HG03354 (cell line): ENCODE measurements around the gene INAFM2.
A peak's percentile ranks its signal among the peaks of the same experiment; 100 is the strongest.

Experiments
- ATAC-seq: cut with Tn5 transposase; IDR thresholded peaks from one replicate; pipeline ENCODE4 v1.9.1; 2021; ENCODE audit warnings: mild to moderate bottlenecking; ENCODE audit not compliant: unreplicated experiment, poor library complexity, severe bottlenecking

Gene INAFM2

DNA sequence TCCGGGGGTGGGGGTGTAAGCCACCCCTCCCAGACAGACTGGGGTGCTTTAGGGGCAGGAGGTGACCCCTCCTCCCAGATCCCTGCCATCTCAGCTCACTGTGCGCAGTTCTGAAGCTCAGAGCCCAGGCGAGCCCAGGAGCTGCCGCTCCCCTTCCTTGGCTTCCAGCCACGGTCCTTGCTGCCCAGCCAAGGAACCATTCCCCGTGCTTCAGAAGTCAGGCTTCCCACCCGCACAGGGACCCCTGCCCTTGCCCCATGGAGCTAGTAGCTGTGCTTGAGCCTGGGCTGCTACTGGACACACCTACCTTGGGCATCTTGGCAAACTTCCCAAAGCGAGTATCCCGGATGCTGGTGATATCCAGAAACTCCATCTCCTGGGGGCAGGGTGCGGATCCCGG, 20.5 kb upstream of the INAFM2 start:
- no peak for ATAC-seq

GRCh38 chr15:40303576-40303975, 19.9 kb upstream of the INAFM2 start:
- no peak for ATAC-seq

DNA sequence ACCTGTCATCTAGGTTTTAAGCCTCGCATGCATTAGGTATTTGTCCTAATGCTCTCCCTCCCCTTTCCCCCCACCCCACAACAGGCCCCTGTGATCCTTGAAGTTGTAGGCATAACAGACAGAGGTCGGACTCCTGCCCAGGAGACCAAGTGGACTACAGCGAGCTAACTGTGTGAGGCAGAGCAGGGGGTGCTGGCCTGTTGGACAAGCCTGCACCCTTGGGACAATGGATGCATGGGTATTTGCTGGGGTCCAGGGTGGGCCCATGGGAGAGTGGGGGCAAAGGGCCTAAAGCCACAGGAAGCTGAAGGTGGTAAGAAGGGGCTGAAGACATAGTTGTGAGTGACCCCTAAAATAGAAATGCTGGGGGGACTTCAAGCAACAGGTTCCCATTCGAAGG, 18.2 kb upstream of the INAFM2 start:
- no peak for ATAC-seq

GRCh38 chr15:40306371-40306770, 17.1 kb upstream of the INAFM2 start:
- ATAC-seq, result no peak

GRCh38 chr15:40306908-40307307, 16.6 kb upstream of the INAFM2 start:
- no peak for ATAC-seq

DNA sequence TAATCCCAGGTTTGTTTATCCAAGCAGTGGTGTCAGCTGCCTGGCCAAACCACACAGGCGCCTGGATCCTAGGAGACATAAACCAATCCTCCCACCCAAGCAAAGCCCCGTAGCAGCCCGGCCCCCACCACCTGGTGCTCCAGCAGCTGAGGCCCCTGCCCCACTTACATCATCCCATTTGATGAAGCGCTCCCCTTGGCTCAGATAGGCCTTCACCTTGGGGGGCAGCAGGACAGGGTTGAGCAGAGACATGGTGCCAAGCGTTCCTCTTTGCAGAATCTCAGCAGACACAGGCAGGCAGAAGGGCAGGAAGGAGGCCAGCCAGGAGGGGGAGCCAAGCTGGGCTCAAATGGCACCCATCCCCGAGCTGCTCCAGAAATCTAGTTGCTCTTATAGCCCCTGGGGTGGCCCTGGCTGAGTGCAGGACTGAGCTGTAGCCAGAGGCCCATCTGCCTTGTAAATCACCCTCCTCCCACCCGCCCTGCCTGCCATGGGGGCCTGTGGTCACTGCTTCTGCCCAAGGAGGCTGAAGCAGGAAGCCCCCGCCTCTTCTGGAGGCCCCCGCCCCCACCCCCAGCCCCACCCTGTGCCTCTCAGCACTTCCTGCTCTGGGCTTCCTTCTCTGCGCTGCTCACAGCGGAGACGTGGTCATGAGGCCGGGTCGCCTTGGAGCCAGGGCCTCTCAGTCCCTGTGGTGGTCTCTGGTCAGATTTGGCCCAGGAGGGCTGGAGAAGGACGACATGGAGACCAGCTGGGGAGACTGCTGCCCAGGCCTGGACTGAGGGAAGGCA, 15.9 kb upstream of the INAFM2 start, which contains the start of gene PLCB2:
Gene PLCB2, minus strand, starts transcription at position 515 of the 791 bp plus-strand sequence. Its CDS starts 263 bp downstream, at position 252.
- ATAC-seq, result peak; percentile 62

DNA sequence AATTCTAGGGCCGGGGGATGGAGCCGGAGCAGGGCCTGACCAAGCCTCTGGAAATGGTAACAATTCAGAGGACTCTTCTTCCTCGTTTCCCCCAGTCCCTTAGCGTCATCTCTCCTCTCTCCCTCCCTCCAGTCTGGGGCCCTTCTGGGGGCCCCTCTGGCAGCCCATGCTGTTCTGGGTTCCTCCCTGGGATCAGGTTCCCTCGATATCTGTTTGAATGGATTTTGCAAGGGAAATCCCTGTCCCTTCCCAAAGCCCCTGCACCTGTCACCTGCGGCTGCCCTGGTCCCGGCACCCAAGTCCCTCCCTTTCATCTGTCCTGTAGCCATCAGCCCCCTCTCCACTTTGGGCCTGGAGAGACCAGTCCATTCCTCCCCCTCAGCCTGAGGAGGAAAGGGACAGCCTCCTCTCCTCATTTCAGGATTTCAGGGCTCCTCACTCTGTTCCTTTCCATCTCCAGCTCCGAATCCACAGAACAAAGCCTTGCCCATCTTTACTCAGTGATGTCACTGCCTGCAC, 14.1 kb upstream of the INAFM2 start:
- no peak for ATAC-seq

DNA sequence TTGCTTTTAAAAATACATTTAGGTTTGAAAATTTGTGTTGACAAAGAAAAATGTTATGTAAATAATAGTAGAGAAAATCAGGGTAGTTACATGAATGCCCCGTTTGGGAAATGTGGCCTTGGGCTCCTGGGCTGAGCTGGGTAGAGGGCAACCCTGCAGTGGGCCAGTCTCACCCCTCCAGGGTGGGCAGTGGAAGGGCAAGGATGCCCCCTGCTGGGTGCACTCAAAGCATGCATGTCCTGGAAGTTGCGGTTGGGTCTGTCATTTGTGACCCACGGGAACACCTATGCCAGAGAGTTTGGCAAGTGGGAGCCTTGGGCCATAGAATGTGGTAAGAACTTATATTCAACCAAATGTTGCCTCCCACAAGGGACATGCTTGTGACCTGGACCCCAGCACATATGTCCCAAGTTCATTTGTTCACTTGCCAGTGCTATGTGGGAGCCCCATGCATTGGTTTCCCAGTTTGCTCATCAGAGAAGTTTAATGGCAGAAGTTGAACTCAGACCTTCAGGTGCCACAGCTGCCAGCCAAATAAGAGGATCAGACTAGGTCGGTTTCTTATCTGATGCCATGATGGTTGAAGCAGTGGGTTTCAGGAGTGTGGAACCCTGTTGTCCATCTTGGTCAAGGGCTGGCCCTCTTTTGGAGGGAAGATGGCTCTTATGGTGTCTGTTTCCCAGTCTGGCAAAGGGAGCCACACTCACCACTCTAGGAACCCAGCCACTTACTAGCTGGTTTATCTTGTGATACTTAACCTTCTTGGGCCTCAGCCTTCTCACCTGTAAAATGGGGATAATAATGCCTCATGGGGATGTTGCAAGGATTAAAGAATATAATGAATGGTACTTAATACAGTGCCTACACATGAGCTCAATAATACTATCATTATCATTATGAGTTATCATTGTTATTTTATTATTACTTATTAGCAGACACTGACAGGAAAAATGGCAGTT, 13.2 kb upstream of the INAFM2 start:
- ATAC-seq, result no peak

DNA sequence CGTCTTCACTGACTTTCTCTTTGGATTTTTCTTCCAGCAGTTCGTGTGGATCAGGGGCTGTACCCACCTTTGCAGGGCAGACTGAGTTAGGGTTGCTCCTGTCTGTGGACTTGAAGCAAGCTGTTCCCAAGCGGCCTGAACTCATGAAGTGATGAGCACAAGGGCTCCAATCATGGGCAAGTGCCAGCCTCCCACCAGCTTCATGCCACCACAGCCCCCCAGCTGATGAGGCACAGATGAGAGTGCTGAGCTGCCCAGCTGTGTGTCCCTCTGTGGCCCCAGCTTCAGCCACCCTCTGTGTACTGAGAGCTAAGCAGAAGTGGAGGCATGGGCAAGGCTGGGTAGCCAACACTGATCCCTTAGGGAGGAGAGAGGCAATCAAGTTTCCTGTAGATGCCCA, 12.5 kb upstream of the INAFM2 start:
- ATAC-seq, result no peak

- no peak for ATAC-seq
These were observed 10.9 kb upstream of the INAFM2 start for GRCh38 chr15:40312370-40313158.

GRCh38 chr15:40313531-40314398, 9.7 kb upstream of the INAFM2 start:
- ATAC-seq, result no peak

DNA sequence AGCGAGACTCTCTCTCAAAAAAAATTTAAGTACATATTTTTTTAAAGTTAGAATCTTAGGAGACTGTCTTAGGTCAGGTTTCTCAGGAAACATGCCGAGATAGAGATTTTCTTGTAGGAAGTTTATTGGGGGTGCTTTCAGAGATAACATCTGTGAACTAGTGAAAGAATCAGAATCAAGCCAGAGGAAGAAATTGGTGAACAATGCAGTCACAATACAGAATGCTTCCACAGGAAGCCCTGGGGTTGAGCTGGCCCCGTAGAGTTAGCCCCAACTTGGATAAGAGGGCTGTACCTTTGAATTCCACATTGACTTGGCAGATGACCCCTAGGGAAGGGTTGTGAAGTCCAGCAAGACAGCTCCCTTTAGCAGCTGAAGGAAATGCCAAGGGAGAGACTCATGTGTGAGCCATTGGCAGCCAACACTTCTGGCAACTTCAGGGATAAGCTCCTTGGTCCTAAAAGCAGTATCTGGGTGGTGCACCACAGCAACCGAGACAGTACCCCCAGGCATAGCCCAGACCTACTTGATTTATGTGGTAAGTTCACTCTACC, 8.7 kb upstream of the INAFM2 start:
- no peak for ATAC-seq

GRCh38 chr15:40316931-40317330, 6.6 kb upstream of the INAFM2 start:
- no peak for ATAC-seq

DNA sequence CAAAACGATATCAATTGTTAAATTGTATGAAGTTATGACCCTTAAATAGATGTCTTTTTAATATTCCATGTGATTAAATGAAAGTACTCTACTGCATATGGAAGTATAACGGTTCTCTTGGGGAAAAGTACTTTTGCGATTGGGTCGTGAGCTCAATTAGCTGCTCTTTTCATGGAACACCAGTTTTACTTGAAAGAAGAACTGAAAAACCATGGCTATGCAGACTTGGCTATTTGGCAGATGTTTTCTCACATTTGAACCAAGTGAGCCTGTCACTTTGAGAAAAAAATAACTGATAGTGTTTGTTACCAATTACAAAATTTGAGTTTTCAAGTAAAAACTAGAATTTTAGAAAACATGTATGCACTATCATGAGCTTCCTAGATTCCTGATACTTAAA, 5.9 kb upstream of the INAFM2 start:
- no peak for ATAC-seq

- ATAC-seq, result no peak
These were observed 3.1 kb upstream of the INAFM2 start for GRCh38 chr15:40320409-40320808.

DNA sequence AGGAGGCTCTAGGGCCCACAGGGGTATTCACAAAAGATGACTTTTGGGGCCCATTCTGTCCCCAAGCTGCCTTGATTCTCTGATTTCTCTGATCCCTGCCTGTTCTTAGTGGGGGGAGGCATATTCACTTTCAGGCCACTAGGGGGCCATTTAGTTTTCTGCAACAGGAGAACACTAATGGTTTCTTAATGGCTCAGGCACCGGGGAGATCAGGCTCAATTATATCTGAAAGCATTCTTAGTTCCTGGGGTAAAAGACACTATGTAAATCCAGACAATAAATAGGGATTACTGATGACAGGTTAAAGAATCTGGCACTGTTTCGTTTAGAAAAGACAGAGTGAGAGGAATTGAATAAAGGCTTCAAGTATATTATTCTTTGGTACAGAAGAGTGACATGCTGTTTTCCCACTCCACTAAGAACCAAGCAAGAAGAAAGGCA, 2.5 kb upstream of the INAFM2 start:
- no peak for ATAC-seq

DNA sequence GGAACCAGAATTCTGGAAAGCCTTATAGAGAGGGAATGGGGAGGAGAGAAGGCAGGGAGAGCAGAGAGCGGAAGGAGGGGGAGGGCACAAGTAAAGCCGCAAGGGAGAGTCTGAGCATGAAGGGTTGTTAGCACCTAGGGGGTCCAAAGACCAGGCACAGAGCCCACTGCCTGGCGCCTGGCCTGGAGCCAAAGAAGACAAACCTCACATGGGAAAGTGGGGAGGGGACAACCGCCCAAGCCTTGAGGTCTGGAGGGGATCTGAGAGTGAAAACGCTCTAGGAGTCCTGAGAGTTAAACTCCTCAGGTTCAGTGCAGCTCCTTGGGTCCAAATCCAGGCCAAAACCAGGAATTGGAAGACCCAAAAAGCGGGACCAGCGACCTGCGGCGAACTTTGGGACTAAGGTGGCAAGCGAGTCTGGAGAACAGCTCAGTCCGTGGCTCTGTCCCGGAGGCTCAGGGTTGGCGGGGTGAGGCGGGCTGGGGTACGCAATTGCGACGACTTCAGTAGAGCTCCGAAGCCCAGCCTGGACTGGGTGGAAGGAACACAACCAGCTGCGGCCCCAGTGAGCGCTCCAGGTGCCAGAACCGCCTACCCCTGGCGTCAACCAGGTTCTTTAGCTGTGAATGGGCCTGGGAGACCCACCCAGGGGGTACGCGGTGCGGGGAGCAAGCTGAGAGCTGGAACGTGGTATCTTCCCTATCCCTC, 807 bp upstream of the INAFM2 start:
- no peak for ATAC-seq
